GM18499 (cell line): ENCODE measurements around the gene DPP6.

ENCODE experiments used
- ATAC-seq: cut with Tn5 transposase; IDR thresholded peaks from one replicate; pipeline ENCODE4 v1.9.1; 2021; ENCODE audit warnings: moderate number of reproducible peaks; ENCODE audit not compliant: insufficient read depth, unreplicated experiment

Gene DPP6

GRCh38 chr7:154324196-154324595 is 272.0 kb downstream of the DPP6 start:
- no peak for ATAC-seq

DNA sequence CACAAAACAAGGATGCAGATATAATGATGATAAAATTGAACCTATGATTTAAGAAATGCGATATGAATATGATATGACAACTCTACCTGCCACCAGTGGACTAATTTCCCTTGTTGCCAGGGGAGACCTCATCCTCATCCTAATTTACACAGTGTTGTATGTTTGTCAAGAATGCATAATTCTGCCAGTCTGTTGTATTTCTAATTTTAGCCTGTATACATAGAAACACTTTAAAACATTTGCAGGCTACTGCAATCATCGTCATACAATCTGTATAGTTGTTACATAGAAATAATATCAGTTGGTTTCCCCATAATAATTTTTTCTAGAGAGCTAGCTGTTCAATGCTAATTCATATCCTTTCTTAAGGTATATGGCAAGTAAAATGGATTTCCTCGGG is 274.2 kb downstream of the DPP6 start:
- no peak for ATAC-seq

DNA sequence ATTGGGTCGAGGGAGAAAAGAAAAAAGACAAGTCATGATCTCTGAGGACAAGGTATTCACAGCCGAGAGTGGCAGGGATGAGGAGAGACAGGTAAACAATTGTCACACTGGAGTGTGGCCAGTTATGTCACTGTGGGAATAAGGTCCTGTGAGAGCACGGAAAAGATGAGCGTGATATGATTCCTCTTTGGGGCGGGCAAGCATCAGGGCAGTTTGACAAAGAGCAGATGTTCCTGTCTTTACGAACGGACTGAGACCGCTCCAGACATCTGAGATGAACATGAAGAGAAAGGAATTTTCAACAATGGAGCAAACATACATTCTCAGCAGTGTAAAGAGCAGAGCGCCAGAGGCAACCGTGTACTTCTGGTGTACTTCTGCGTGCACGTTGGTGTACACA is 278.1 kb downstream of the DPP6 start:
- no peak for ATAC-seq

DNA sequence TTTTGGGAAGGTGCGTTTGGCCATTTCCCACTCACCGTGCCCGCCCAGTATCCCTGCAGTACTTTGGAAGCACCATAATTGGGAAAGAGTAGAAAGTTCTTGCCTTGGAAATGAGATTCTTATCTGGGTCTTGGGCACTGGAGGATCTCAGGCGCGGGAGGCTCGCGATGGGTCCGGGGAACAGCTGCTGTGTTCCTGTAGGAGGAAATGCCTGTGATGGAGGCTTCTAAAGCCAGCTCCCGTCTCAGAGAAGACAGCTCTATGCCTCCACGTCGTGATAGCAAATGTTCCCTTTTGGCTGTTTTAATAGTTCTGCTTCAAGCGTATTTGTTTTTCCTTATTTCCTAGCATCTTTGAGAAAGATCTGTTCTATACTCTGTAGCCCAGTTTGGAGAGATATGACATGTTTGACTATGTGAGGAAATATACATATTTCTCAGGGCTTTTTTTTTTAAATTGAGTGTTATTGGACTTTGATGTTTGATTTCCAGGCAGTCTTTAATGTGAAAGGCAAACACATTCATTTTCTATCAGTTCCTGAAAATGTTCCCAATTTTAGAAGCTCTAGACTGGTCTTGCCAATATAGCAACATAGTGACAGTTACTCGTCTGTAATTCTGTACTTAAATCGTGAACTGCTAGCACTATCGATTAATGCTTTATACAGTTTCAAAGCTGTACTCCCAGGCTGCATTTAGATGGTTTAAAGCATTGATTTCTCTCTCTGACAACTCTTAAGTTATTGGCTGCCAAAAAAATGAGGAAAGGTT is 280.8 kb downstream of the DPP6 start:
- ATAC-seq = no peak

GRCh38 chr7:154336295-154336694 is 284.1 kb downstream of the DPP6 start:
- no peak for ATAC-seq

DNA sequence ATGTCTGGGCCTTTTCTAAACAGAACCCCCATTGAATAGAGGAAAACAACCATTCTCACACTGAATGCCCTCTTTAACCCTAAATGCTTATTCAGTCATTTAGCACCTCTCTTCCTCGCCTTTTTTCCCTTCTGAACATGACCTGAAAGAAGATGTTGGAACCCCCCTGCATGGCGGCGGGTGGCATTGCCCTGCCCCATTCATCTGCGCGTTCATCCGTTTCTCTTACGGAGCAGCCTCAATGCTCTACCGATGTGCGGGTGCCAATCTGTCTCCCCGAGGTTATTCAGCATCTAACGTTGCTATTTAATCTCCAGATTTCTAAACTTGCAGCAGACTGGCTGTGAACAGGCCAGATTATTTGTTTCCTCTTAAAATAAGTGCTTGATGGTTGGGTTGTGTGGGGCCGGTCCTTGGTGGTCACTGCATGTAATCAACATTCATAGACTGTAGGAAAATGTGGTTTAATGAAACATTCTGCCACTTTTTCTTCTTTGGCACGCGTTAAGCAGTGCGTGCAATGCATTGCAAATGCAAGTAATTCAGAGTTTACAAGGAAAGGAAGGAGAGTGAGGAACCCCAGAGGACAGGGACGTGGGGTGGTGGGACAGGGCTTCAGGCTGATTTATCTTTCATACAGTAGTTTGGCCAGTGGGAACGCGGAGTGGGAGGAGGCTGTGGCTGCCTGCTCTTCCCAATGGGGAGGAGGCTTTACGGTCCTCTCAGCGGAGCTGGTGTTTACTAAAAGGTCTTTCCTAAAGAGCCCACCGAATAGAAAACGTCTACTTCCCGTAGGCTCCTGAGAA is 286.7 kb downstream of the DPP6 start:
- no peak for ATAC-seq

- no peak for ATAC-seq
These were observed 290.9 kb downstream of the DPP6 start for GRCh38 chr7:154342971-154343633.

DNA sequence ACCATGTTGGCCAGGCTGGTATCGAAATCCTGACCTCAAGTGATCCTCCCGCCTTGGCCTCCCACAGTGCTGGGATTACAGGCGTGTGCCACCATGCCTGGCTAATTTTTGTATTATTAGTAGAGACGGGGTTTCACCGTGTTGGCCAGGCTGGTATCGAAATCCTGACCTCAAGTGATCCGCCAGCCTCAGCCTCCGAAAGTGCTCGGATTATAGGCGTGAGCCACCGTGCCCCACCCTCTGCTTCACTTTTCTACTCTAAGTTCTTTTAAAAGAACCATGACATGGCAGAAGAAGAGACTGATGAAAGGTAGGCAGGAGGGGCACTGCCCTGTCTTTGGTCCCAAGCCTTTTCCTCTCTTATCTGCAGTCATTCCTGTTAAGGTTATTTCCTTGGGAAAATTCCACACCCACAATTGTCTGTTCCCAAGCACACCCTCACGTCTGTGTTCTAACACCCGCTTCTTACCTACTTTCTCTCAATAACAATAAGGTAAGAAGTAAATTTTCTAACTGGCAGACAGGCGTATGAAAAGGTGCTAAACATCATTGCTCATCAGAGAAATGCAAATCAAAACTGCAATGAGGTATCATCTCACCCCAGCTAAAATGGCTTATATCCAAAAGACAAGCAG is 291.7 kb downstream of the DPP6 start:
- ATAC-seq = no peak

GRCh38 chr7:154345093-154345492 is 292.9 kb downstream of the DPP6 start:
- no peak for ATAC-seq

DNA sequence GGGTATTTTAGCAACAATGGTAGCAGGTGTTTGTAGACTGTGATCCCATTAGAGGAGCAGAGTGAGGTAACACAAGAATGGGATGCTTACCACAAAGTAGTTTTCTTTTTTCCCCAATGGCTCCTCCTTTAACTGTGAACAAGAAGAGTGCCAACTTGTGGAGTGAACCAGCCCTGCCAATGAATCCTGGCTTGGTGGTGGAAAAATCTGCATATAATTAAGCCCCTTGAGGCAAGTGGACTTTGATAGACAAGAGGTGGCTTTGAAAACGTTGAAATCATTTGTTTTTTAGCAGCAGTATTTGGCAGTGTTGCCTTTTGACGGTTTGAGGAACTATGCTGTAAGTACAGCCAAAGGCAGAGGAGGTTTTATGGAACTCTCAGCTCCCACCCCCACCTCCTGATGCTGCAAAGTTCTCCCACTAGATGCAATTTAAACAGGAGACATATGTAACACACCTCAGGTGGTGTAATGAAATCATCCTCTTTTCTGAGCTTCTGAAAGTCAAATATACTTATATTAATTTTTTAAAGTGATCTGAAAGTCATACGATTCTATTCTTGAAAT is 295.6 kb downstream of the DPP6 start:
- ATAC-seq = no peak

GRCh38 chr7:154350892-154351291 is 298.7 kb downstream of the DPP6 start:
- no peak for ATAC-seq

- no peak for ATAC-seq
These were observed 301.2 kb downstream of the DPP6 start for GRCh38 chr7:154353355-154353767.

- ATAC-seq = no peak
These were observed 312.0 kb downstream of the DPP6 start for GRCh38 chr7:154364170-154364569.

DNA sequence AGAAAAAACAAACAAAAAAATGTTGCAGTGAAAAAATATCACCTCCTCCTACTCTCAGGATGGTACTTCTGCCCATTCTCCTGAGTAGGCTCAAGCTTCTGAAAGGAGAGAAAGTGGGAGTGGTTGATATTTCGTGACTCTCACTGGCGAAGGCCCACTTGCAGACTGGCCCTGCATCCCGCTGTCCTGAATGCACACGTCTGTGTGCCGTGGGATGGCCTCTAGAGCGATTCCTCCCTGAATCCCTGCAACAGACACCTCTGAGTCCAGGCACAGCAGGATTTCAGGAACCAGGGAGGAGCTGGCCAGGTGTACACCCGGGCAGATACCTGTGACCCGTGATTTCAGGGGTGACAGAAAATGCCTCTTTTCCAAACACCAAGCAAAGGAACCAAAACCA is 319.2 kb downstream of the DPP6 start:
- ATAC-seq = no peak

DNA sequence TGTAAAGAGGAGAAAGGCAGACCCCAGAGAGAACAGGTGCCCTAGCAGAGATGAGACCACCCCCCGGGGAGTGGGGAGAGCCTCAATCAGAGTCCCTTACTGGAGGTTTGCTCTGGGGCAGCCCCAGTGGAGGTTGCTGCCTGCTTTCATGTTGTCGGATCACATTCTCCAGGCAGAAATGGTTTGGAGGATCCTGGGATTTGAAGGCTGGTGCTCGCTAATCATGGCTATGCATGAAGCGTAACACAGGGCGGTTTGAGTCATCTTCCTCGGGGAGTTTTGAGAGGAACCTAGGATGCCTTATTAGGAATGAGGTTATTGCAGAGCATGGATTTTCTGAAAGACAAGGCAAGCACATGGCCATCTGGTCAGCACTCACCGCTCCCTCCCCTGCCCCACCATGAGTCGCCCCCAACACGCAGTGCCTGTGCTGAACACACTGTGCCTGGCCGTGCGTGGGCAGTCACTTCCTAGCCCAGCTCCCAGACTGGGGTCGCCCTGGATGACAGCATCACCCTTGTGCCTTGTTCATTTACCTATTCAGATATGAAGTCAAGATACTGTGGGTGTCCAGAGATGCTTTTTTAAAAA is 319.9 kb downstream of the DPP6 start:
- ATAC-seq = no peak

- no peak for ATAC-seq
These were observed 321.8 kb downstream of the DPP6 start for GRCh38 chr7:154373956-154374355.

DNA sequence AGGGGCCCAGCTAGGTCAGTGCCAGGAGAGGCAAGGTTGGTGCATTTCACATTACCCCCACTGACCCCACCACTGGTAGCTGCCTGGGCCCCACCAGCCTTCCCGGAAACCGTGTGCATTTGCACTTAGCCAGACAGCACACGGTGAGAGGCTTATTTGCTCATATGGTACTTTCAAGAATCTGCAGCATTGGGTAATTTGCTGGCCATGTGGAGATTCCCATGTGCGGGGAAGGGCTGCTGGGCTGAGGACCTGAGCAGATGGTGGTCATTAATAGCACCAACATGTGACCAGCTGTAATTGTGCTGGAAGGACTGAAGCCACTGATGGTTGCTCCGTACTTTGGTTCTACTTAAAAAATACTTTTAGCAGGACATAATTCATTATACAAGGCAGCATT is 323.8 kb downstream of the DPP6 start:
- no peak for ATAC-seq

DNA sequence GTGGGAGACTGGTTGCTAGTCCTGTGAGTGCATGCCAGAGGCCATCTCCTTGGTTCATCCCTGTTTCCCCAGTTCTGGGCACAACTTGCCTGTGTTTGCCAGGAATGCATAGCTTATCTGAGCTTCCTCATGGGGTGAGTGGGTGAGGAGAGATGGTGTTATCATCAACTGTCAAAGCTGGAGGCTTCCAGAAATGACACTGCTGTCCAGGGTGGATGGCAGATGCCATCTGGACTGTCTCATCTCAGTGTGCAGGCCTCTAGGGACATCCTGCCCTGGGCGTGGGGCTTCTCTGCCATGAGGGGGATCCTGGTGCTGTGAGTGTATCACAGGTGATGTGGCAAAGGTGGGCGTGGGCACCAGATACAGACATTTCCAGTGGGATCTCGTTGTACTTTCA is 328.6 kb downstream of the DPP6 start:
- no peak for ATAC-seq

DNA sequence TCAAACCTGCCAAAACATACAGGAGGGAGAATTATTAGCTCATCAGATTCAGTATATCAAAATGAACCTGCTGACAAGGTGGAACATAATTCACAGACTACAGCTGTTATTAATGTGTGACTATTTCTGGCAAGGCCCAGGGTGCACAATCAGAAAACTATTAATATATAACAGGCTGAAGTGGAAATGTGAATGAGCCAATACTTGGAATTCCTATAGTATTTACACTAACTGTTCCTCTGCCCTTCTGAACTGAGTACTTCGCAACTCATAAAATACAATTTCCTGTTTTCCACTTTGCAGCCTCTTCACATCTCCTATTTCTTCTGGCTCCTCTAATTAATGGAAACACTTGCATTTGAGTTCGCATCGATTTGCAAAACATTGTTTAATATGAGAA is 330.8 kb downstream of the DPP6 start:
- ATAC-seq = no peak

DNA sequence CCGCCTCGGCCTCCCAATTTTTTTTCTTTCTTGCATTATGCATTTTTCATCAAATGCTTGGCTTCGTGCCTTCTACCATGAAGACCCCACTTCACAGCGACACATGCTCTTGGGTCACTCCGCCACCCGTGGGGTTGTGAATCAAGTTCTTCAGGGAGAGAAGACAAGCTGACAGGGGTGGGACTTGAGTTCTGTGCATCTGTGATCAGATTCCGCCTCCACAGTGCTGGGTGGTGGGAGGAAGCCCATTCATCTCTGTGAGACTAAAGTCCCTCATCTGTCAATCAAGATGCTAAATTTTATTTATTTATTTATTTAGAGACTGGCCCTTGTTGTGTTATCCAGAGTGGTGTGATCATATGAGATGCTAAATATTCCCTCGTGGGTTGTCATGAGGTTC is 333.0 kb downstream of the DPP6 start:
- ATAC-seq = no peak
